Stimulated activated CD8-positive, alpha-beta memory T cell treated with anti-CD3 and anti-CD28 coated beads, Interleukin-4, amount 100 ng/mL, for 48 hours (primary cell): ENCODE measurements around the gene VAMP3.

Experiments used
- DNase-seq: peaks from one replicate; pipeline ENCODE4 v3.0.0-alpha.2; 2020

Gene VAMP3, protein sequence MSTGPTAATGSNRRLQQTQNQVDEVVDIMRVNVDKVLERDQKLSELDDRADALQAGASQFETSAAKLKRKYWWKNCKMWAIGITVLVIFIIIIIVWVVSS

GRCh38 chr1:7770997-7771822 is at the start of gene VAMP3:
Gene VAMP3 (plus strand): TSS chr1:7771296. CDS start chr1:7771384, 88 bp downstream.
- peak; percentile 94 for DNase-seq

DNA sequence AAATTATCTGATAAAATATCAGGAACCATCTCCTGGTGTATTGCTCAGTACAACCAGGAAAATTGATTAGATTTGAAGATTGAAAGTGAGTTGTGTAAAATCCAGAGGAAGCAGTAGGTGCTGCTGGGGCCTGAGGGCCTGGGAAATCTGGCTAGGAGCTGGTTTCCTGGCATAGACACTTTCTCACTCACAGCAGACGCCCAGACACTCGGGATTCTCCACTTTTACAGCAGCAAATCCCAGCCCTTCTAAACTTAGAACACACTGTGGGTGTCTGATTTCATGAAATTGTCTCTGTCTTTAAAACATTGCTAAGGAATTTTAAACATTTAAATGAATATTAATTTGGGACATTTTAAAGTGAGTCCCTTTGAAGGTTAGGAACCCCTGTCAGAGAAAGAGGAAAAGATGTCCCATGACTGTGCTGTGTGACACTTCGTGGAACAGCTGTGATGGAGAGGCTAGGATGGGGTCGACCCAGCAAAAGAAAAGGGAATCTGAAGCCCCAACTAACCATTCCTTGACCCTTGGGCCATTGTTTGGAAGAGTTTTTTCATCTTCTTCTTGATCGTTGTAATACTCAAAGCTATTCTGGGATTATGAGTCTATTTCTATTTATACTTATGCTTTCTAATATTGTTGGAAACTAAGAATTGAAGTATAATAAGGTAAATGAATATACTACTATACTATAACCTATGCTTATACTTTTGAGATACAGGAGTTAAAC is 49.0 kb upstream of the VAMP3 start:
- DNase-seq, result no peak

GRCh38 chr1:7722670-7723012 is 48.5 kb upstream of the VAMP3 start:
- no peak for DNase-seq

GRCh38 chr1:7726623-7727022 is 44.5 kb upstream of the VAMP3 start:
- DNase-seq, result no peak

GRCh38 chr1:7727809-7728471 is 43.2 kb upstream of the VAMP3 start:
- DNase-seq, result no peak

GRCh38 chr1:7729761-7730160 is 41.3 kb upstream of the VAMP3 start:
- no peak for DNase-seq

DNA sequence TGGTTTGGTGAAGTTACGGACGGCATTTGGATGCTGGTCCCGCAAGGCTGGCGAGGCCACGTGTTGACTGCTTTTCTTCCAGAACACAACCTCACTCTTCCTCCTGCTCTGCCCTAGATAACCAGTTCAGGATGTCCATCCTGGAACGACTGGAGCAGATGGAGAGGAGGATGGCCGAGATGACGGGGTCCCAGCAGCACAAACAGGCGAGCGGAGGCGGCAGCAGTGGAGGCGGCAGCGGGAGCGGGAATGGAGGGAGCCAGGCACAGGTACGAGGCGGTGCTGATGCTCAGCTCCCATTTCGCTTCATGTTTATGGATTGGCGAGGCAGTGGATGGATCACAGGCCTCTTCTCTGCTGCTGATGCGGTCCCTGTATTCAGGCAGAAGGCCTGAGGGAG is 38.8 kb upstream of the VAMP3 start:
- DNase-seq, result no peak

DNA sequence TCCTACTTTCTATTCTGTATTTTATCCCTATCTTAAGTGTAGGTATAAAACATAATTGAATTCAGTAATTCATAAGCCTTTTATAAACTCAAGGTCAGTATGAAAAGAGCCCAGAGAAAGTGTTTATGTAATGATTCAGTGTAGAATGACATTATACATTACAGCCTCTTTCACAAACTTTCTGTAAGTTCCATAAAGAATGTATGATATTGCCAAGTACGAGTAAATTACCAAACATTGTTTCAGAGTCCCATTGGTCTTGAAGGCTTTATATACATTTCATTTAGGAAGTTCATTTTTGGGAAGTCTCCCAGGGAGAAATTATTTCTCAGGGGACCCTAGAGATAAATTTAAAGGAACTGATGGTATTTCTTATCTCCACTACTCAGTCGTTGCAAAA is 37.8 kb upstream of the VAMP3 start:
- DNase-seq, result no peak

GRCh38 chr1:7738044-7738443 is 33.1 kb upstream of the VAMP3 start:
- DNase-seq, result no peak

DNA sequence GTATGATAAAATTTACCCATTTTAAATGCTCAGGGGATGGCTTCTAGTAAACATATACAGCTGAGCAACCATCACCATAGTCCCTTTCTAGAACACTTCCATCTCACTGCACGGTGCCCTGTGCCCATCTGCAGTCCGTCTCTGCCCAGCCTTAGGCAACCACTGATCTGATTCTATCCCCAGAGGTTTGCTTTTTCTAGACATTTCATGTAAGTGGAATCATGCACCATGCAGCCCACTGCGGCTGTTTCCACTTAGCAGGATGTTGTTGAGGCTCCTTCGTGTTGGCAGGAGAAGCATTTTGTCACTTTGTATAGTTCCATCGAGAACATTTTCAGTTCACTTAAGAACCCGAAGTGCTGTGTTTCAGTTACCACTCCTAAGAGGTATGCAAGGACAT is 27.8 kb upstream of the VAMP3 start:
- DNase-seq, result no peak

DNA sequence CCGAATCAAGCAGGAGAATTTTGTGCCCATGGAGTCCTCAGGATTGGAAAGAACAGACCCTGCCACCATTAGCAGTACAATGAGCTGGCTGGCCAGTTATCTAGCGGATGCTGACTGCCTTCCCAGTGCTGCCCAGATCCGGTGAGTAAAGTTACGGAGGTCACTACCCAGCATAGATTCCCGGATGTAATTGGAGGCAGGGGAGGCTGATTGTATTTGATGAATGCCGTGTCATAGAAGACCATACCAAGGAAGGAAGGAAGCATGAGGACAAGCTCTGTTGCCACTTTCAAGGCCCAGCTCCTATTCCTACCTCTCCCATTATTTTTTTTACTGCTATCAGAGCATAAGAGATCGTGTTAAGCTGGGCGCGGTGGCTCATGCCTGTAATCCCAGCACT is 26.2 kb upstream of the VAMP3 start:
- DNase-seq, result no peak

DNA sequence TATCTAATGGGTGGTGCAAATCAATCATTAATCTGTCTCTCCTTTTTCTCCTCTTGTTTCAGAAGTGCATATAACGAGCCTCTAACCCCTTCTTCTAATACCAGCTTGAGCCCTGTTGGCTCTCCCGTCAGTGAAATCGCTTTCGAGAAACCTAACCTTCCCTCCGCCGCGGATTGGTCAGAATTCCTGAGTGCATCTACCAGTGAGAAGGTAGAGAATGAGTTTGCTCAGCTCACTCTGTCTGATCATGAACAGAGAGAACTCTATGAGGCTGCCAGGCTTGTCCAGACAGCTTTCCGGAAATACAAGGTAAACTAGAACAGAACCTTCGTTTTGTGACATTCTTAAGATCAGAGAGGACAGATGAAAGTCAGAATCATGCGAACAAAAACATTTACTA is 25.3 kb upstream of the VAMP3 start:
- DNase-seq, result no peak

DNA sequence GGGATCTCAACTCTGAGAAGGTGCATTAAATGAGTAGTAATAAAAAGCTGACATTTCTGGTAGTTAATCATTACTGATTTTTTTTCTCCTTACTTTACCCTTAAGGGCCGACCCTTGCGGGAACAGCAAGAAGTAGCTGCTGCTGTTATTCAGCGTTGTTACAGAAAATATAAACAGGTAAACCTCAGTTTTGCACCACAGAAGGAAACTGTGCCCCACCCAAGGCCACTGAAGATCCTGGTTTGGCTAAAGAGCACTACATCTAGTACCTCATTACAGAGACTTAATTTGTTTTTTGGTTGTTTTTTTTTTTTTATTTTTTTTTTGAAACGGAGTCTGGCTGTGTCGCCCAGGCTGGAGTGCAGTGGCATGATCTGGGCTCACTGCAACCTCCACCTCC is 23.5 kb upstream of the VAMP3 start:
- DNase-seq, result no peak

DNA sequence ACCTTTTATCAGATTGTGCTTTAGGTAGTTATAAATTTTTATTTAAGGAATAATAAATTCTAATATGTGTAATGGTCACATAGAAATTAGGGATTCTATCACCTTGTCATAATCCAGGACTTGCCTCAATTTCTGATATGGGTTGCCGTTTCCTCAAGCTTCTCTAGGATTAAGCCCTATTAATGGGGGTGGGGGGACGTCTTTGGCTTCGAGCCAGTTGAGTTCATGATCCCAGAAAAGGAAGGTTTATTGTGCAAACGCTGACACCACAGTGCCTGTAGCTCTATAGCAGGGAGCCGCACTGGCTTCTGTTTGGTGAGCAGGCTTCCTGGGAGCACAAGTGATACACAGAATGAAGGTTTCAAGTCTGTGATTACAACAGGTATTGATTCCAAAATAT is 22.0 kb upstream of the VAMP3 start:
- no peak for DNase-seq

DNA sequence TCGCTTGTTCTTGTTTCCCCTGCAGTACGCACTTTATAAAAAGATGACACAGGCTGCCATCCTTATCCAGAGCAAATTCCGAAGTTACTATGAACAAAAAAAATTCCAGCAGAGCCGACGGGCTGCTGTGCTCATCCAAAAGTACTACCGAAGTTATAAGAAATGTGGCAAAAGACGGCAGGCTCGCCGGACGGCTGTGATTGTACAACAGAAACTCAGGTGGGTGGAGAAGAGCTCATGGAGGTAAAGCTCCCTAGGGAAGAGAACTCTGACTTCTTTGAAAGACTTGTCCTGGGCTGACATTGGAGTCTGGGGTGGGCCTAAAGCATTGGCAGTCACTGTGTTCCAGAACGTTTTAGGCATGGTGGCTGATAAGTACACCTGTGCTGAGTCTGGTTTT is 19.9 kb upstream of the VAMP3 start:
- DNase-seq, result no peak

GRCh38 chr1:7752512-7753417 is 18.3 kb upstream of the VAMP3 start:
- DNase-seq, result peak; percentile 58

GRCh38 chr1:7753641-7754040 is 17.5 kb upstream of the VAMP3 start:
- DNase-seq, result no peak

DNA sequence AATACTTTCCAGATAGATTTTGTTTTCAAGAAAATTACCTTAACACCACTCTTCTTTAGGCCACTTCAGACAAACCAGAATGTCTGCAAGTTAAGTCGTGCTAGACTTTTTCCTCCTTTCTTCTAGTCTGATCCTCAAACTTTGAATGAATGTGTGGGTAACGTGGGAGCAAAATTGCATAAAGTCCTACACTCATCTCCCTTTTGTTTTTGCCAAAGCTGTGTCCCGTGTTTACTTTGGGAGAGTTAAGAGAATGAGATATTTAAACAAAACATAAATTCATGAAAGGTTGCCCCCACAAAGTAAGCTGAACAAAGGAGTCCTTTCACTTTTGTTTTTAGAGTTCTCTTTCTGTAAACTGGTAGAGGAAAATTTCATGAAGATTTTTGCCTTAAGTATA is 16.9 kb upstream of the VAMP3 start:
- DNase-seq, result no peak

- no peak for DNase-seq
Observed at GRCh38 chr1:7755448-7755847, 15.6 kb upstream of the VAMP3 start.

DNA sequence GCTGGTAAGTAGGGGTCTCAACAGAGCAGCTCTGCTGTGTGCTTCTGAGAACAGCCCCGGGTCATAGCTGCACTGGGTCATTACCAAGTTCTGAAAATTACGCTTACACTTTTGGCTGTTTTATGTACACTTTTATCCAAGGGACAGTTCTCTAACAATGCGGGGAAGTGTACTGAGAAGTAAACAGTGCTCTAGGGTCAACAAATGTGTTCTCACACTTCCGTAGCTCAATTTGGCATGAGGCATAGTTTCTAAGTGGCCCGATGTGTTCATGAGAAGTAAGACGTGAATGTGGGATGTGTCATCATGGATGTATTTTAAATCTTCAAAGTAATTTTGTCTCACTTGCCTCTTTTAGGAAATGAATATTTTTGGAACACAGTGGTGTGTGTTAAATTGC is 10.9 kb upstream of the VAMP3 start:
- no peak for DNase-seq

- DNase-seq, result no peak
Observed at GRCh38 chr1:7761103-7761502, 10.0 kb upstream of the VAMP3 start.

DNA sequence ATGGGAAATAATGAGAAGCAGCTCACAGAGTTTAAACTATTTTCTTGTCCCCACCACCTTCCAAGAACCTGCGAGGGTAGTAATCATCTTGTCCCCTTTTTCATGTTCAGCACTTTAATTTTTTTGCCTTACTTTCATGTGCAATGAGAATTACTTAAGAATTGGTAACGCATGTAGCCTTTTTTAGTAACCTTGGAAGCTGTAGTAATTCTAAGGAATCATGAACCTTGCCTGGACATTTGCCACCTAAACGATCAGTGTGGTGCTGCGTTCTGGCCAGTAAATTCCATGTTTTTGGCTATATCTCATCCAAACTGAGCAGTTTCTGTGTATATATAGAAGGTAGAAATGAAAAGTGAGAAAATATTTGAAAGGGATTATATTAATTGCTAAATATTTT is 3.9 kb upstream of the VAMP3 start:
- DNase-seq, result no peak

DNA sequence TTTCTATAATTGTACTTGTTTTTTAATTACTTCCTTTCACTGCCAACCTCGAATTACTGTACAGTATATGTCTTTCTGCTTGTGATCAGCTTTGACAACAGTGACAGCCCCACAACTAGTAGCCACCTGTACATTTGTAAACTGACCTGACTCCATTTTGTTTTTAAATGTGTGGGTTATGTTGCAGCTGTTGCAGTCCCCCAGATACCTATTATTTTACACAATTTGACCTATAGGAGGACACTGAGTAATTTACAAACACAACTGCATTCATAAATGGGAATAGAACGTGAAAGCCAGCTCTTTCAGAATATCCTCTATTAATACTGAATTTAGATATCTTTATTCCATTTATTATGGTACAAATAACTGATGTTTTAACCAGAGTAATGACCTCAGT is 2.5 kb upstream of the VAMP3 start:
- no peak for DNase-seq
